Right lobe of liver (tissue), 4 donors: Measurements from ENCODE around the gene HOXC4.

Experiments
- POLR2A ChIP-seq: fragments of 450-650 bp; IDR thresholded peaks from one replicate; pipeline ENCODE4 v1.6.1; 2017; ENCODE audit warnings: antibody characterized with exemption, mild to moderate bottlenecking
- TF ChIP-seq, protein P1 (sequence below), 4 donors: fragments of 200-600 bp in 3 of 4; fragments of 450-650 bp in 1 of 4; IDR thresholded peaks; one replicate each; pipeline versions ENCODE4 v1.5.1 to v1.8.0; 2016 to 2022; ENCODE audit warnings: antibody characterized with exemption in 4 of 4, mild to moderate bottlenecking in 2 of 4
- donor health status: DM: no; HTN: no; CAD: no.
- donor health status: DM: no; HTN: no; CAD: no.
- donor health status: DM: no; HTN: yes; CAD: no.

GRCh38 chr12:54016051-54016450 lies 37.6 kb upstream of the HOXC4 start:
- TF ChIP-seq, protein P1, sequence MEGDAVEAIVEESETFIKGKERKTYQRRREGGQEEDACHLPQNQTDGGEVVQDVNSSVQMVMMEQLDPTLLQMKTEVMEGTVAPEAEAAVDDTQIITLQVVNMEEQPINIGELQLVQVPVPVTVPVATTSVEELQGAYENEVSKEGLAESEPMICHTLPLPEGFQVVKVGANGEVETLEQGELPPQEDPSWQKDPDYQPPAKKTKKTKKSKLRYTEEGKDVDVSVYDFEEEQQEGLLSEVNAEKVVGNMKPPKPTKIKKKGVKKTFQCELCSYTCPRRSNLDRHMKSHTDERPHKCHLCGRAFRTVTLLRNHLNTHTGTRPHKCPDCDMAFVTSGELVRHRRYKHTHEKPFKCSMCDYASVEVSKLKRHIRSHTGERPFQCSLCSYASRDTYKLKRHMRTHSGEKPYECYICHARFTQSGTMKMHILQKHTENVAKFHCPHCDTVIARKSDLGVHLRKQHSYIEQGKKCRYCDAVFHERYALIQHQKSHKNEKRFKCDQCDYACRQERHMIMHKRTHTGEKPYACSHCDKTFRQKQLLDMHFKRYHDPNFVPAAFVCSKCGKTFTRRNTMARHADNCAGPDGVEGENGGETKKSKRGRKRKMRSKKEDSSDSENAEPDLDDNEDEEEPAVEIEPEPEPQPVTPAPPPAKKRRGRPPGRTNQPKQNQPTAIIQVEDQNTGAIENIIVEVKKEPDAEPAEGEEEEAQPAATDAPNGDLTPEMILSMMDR (IDR thresholded peaks at IDR 0.05): no peak
- TF ChIP-seq POLR2A: no peak
